Central memory CD4-positive, alpha-beta T cell (primary cell): Measurements from ENCODE around the gene UBE2B.

Experiments used
- DNase-seq: peaks from one replicate; pipeline ENCODE4 v3.0.0; 2022

The UBE2B gene

DNA sequence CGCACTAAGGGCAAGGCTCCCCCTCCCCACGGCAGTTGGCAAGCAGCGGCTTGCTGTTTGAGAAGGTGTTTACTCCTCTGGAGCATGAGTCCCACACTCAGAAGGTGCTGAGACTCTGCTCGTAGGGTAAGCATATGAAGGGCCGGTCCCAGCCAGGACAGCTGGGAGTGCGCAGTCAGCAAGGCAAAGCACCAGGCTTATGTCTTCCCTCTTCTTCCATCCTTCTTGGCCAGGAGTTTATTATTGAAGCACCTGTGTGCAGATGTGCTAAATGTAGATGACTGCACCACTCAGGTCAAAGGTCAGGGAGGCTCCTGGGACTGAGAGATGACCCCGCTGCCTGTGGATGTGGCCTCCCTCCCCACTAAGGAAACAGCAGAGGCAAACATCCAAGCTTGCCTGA lies 67.4 kb downstream of the UBE2B start:
- DNase-seq = no peak

DNA sequence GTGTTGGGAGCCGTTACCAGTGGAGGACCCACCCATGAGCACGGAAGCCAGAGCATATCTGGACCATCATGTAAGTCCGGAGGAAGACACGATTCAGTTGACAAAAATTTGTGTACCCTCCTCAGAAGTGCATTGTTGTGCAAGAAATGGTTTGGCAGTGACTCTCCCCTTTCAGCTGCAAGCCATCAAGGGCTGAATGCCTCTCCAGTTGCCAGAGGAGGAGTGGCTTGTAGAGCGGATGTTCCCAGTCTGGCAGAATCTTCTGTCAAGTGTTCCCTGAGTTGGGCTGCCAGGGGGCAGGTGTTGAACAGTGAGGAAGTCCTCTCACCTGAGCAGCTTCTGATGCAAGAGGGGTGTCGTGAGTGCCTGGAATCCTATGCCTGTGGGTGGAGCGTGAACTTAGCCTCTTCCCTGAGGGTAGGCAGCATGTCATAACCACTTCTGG lies 67.9 kb downstream of the UBE2B start:
- no peak for DNase-seq

DNA sequence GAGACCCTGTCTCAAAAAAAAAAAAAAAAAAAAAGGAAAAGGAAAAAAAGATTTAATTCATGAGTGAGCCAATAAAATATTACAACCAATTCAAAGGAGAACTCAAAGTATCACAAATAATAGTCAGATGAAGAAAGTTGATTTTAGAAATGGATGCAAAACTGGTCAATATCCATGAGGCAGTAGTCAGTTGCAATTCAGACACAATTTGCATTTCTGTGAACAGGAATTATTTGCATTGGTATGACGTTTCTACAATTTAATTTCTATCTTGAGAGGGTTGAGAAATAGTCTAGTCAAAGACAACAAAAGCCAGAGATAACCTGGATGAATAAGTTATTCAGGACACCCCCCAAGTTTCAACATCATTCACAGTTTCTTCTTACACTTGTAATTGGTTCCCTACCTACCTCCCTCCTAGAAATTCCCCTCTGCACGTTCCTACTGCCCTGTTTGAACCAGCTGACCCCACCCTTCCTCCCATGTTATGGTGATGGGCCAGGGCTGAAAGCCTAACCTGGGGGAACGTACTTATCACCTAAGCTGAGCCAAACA lies 68.9 kb downstream of the UBE2B start:
- DNase-seq = no peak
